GM21381 (cell line): Measurements from ENCODE around the gene ZDHHC1.

Experiments used
- ATAC-seq: cut with Tn5 transposase; IDR thresholded peaks from one replicate; pipeline ENCODE4 v1.9.1; 2021; ENCODE audit warnings: mild to moderate bottlenecking, moderate library complexity; ENCODE audit not compliant: unreplicated experiment

Gene ZDHHC1

DNA sequence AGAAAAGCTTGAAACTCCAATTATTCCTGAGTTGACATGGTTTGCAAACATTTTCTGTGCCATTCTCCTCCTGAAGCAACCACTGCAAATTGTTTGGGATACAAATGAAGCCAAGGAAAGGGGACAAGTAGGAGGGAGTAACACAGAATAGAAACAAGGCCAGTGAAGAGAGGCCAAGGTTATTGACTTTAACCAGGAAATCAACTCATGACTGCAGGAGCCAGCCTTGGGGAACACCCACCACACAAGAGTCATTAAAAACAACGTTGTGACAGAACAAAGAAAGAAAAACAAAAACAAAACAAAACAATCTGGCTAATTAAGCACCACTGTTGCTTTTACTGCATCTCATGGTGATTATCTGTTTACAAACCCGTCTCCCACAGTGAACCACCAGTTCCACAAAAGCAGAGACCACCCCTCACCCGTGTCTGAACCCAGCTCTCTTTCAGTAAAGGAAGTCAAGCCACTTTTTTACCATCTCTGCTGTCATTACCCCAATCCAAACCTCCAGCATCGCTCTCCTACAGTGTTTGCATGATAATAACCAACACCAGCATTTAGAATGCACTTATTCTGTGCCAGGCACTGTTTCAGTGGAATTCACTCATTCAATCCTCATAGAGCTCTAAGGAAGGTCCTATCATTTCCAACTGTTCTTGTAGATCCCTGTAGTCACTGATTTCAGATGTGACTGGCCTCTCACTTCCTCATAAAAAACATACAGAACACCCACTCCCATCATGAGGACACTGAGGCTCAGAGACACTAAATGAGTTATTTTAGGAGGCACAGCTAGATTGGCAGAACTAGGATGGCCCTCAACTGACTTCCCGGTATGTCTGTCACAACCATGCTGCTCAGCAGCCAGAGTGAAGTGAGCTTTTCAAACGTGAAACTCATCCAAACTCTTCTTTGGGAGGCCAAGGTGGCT is 2.0 kb downstream of the ZDHHC1 start:
- no peak for ATAC-seq

DNA sequence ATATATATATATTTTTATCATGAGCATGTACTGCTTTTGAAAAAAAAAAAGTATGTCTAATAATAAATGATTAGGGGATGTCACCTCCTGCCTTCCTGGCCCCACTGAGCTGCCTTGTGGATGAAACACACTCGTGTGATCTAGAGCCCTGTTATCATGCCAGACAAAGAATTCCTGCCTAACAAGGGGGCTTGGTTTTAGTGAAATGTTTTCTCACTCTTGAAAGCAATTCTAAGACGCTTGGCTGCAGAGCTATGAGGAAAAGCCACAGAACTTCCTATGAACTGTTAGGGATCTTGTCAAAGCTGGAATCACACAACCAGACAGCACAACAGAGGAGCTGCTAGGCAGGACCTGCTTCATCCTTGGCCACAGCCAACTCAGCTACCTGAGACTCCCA is 4.0 kb downstream of the ZDHHC1 start:
- ATAC-seq = no peak

DNA sequence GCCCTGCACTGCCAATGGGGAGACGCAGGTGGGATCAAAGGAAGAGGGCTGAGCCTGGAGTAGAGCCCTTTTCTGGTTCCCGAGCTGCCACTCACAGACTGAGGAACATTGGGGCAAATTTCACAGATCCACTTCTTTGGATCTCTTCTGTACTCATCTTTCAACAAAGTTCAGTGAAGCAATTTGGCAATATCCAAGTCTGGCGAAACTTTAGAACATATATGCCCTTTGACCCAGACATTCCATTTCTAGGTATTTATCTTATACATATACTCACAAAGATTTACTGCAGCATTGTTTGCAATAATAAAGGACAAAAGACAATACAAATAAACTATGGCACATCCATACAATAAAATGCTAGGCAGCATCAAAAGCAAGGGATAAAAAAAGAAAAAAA is 4.9 kb downstream of the ZDHHC1 start:
- no peak for ATAC-seq

- ATAC-seq = no peak
These were observed 6.6 kb downstream of the ZDHHC1 start for GRCh38 chr16:67409631-67410030.

DNA sequence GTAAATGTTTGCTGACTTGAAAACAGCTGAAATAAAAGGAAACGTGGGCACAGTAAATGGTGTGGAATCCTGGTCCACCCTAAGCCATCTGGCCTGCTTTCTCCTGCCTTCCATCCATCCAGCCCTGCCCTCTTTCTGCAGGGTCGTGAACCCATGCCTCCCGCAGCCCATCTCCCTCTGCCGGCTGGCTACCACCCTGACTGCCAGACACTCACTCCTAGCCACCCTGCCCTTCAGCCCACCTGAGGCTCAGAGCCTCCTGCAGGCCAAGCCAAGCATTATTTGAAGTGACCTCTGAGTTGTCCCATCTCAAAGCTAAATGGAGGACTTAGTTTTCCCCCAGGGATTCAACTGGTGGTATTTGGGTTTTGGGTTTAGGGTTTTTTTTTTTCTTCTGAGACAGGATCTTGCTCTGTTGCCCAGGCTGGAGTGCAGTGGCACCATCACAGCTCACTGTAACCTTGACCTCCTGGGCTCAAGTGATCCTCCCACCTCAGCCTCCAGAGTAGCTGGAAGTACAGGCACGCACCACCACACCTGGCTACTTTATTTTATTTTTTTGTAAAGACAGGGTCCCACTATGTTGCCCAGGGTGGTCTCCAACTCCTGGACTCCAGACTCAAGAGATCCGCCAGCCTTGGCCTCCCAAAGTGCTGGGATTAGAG is 8.4 kb downstream of the ZDHHC1 start:
- no peak for ATAC-seq

- no peak for ATAC-seq
These were observed 9.0 kb downstream of the ZDHHC1 start for GRCh38 chr16:67407176-67407787.

- ATAC-seq = no peak
These were observed 9.9 kb downstream of the ZDHHC1 start for GRCh38 chr16:67406111-67406971.

- no peak for ATAC-seq
These were observed 10.9 kb downstream of the ZDHHC1 start for GRCh38 chr16:67405336-67405735.

DNA sequence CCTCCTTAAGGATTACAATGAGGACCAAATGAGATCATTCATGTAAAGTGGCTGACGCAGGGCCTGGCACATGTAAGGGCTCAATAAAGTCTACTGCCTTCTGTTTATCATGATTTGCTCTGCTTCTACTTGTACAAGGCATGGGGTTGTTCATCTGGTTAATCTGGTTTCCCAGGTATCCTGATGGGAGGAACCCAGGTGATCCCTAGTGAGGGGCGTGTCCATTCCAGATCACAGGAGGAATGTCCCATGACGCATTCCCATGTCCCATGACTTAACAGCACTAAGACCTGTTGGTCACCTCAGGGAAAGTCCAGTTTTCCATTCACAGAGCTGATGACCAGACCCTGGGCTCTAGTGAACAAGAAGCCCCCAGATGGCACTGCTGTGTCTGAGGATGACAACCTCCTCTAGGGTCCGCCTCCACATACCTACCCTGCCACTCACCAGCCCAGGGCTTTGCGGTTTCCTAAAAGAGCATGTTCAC is 11.5 kb downstream of the ZDHHC1 start:
- ATAC-seq = no peak

GRCh38 chr16:67403976-67404555 is 12.2 kb downstream of the ZDHHC1 start:
- no peak for ATAC-seq

- ATAC-seq = no peak
These were observed 15.4 kb downstream of the ZDHHC1 start for GRCh38 chr16:67400901-67401300.

- ATAC-seq = no peak
These were observed 16.2 kb downstream of the ZDHHC1 start for GRCh38 chr16:67399749-67400704.

DNA sequence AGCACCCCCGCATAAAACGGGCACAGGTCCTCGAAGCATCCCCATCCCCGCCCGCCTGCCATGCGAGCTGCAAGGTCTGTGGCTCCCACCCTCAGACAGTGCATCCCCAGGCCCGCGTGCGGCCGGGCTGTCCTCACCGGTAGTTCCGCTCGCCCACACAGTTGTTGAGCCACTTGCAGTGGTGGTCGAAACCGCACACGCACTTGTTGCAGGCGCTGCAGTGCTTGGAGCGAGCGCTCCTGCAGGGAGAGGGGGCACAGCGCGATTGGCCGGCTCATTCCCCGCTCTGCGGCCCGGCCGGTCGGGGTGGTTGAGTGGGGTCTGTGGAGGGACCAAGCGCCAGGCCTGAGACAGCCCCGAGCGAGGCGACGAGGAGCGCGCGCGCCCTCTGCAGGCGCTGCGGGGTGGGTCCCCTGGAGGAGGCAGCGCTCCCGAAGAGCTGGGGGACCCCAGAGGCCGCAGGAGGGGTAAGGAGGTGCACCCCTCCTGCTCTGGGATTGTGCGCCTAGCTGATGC is 17.0 kb downstream of the ZDHHC1 start:
- ATAC-seq = no peak

DNA sequence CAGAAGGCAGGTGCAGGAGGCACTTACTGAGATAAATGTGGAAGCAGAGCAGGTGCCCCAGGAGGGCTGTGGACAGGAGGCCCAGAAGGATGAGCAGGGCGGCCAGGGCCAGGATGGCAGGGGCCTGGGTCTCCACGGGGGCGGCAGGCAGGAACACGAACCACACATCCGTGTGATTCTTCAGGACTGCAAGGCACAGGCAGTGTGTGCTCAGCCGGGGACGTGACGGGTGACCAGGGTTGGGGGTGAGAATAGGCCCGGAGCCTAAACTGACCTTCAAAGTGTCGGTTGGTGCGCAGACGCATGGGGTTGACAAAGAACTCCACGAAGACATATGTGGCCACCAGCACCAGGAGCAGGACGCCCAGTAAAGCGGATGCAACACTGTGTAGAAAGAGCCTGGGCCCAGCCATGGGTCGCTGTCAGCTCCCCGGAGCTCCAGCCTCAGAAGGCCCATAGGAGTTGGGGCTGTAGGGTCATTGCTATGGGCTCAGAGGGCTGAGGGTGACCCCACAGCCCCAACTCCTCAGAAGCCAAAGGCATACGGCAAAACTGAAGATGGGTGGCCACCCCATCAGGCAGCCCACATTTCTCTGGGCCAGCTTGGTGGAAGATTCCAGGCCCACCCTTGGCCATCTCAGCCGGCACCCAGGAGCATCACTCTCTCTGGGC is 17.6 kb downstream of the ZDHHC1 start:
- ATAC-seq = no peak

- ATAC-seq = no peak
These were observed 18.3 kb downstream of the ZDHHC1 start for GRCh38 chr16:67397812-67398545.

GRCh38 chr16:67397036-67397801 is 19.1 kb downstream of the ZDHHC1 start:
- ATAC-seq = no peak
